H9 (cell line): ENCODE measurements around the gene SLC25A43. TPM values are rescaled to one million over a fixed set of nuclear protein-coding genes. Genes with fewer than 3 reads are reported as not detected.

Source experiments
- DNase-seq: peaks from one replicate; pipeline ENCODE4 v3.0.0-alpha.2; 2017
- H2AFZ ChIP-seq: one replicate; pipeline ENCODE4 v1.6.1; 2013; ENCODE audit warnings: mild to moderate bottlenecking, low read length, control low read depth, moderate library complexity
- H2AK5ac ChIP-seq: 2 replicates; pipeline ENCODE4 v1.6.1; 2013; ENCODE audit warnings: low read length, control low read depth, mixed read lengths; ENCODE audit not compliant: insufficient read length
- H2BK120ac ChIP-seq: one replicate; pipeline ENCODE4 v1.6.1; 2013; ENCODE audit warnings: low read depth, mild to moderate bottlenecking, low read length, control low read depth, inconsistent platforms; ENCODE audit not compliant: poor library complexity, severe bottlenecking
- H2BK12ac ChIP-seq: 2 replicates; pipeline ENCODE4 v1.6.1; 2013; ENCODE audit warnings: low read length, control low read depth, mixed read lengths, low read depth; ENCODE audit not compliant: insufficient read length
- H2BK15ac ChIP-seq: 2 replicates; pipeline ENCODE4 v1.6.1; 2013; ENCODE audit warnings: low read depth, low read length, control low read depth
- H2BK20ac ChIP-seq: one replicate; pipeline ENCODE4 v1.6.1; 2013; ENCODE audit warnings: low read depth, mild to moderate bottlenecking, low read length, control low read depth, inconsistent platforms; ENCODE audit not compliant: poor library complexity, severe bottlenecking
- H2BK5ac ChIP-seq: 2 replicates; pipeline ENCODE4 v1.6.1; 2013; ENCODE audit warnings: low read length, control low read depth, mixed read lengths; ENCODE audit not compliant: insufficient read length
- H3K14ac ChIP-seq: 2 replicates; pipeline ENCODE4 v1.6.1; 2013; ENCODE audit warnings: low read length, control low read depth; ENCODE audit not compliant: insufficient read depth
- H3K18ac ChIP-seq: 2 replicates; pipeline ENCODE4 v1.6.1; 2013; ENCODE audit warnings: low read depth, mild to moderate bottlenecking, mixed read lengths, low read length, control low read depth; ENCODE audit not compliant: insufficient read length
- H3K23ac ChIP-seq: 2 replicates; pipeline ENCODE4 v1.6.1; 2013; ENCODE audit warnings: low read length, control low read depth, mixed read lengths, low read depth; ENCODE audit not compliant: insufficient read length
- H3K23me2 ChIP-seq: 2 replicates; pipeline ENCODE4 v1.6.1; 2013; ENCODE audit warnings: low read depth, mild to moderate bottlenecking, mixed read lengths, low read length, control low read depth; ENCODE audit not compliant: insufficient read length, poor library complexity, severe bottlenecking
- H3K27ac ChIP-seq: 2 replicates; pipeline ENCODE4 v1.5.1; 2013; ENCODE audit warnings: low read length, control low read depth, mixed read lengths, low read depth; ENCODE audit not compliant: insufficient read length
- H3K27me3 ChIP-seq: 2 replicates; pipeline ENCODE4 v1.6.1; 2013; ENCODE audit warnings: low read length, control low read depth, inconsistent platforms; ENCODE audit not compliant: insufficient read depth
- H3K4ac ChIP-seq: 2 replicates; pipeline ENCODE4 v1.6.1; 2013; ENCODE audit warnings: low read depth, mild to moderate bottlenecking, control low read depth, inconsistent platforms, low read length, moderate library complexity
- H3K4me1 ChIP-seq: 2 replicates; pipeline ENCODE4 v1.6.1; 2013; ENCODE audit warnings: low read length, control low read depth, inconsistent platforms; ENCODE audit not compliant: insufficient read depth
- H3K4me2 ChIP-seq: 2 replicates; pipeline ENCODE4 v1.6.1; 2013; ENCODE audit warnings: low read length, control low read depth, mixed read lengths; ENCODE audit not compliant: insufficient read length, insufficient read depth
- H3K56ac ChIP-seq: 2 replicates; pipeline ENCODE4 v1.6.1; 2013; ENCODE audit warnings: low read depth, mild to moderate bottlenecking, mixed read lengths, low read length, control low read depth; ENCODE audit not compliant: insufficient read length
- H3K79me1 ChIP-seq: 2 replicates; pipeline ENCODE4 v1.6.1; 2013; ENCODE audit warnings: low read depth, mild to moderate bottlenecking, moderate library complexity, low read length, control low read depth, inconsistent platforms; ENCODE audit not compliant: insufficient read depth, poor library complexity, severe bottlenecking
- H3K79me2 ChIP-seq: 2 replicates; pipeline ENCODE4 v1.6.1; 2013; ENCODE audit warnings: low read length, control low read depth, inconsistent platforms; ENCODE audit not compliant: insufficient read depth
- H3K9ac ChIP-seq: 2 replicates; pipeline ENCODE4 v1.6.1; 2013; ENCODE audit warnings: low read length, control low read depth, mixed read lengths; ENCODE audit not compliant: insufficient read length; ENCODE audit errors: extremely low read depth
- H3K9me3 ChIP-seq: one replicate; pipeline ENCODE4 v1.6.1; 2013; ENCODE audit warnings: low read depth, low read length, inconsistent platforms; ENCODE audit not compliant: control insufficient read depth
- H3T11ph ChIP-seq: one replicate; pipeline ENCODE4 v1.6.1; 2013; ENCODE audit warnings: mild to moderate bottlenecking, low read length, control low read depth, inconsistent platforms
- H4K20me1 ChIP-seq: one replicate; pipeline ENCODE4 v1.6.1; 2013; ENCODE audit not compliant: control insufficient read depth, insufficient read length, insufficient read depth
- H4K5ac ChIP-seq: 2 replicates; pipeline ENCODE4 v1.6.1; 2013; ENCODE audit warnings: low read depth, mild to moderate bottlenecking, mixed read lengths, low read length, control low read depth; ENCODE audit not compliant: insufficient read length
- H4K8ac ChIP-seq: replicated peaks from 2 replicates; pipeline ENCODE4 v1.6.1; 2013; ENCODE audit warnings: low read length, control low read depth, mixed read lengths, low read depth; ENCODE audit not compliant: insufficient read length
- H4K91ac ChIP-seq: 2 replicates; pipeline ENCODE4 v1.6.1; 2013; ENCODE audit warnings: low read depth, mild to moderate bottlenecking, moderate library complexity, mixed read lengths, low read length, control low read depth; ENCODE audit not compliant: insufficient read length
- H3K27ac Mint-ChIP-seq, 3 experiments: 2 replicates in 2 of 3; 3 replicates in 1 of 3; pipeline ENCODE4 v1.8.0; 2020 to 2021; ENCODE audit warnings: mixed read lengths in 3 of 3, mild to moderate bottlenecking in 1 of 3, moderate library complexity in 1 of 3
- H3K27me3 Mint-ChIP-seq: 2 replicates; pipeline ENCODE4 v1.8.0; 2021; ENCODE audit warnings: low read depth, mild to moderate bottlenecking, moderate library complexity, mixed read lengths
- H3K36me3 Mint-ChIP-seq, 3 experiments: 2 replicates in 2 of 3; 3 replicates in 1 of 3; pipeline ENCODE4 v1.8.0; 2020 to 2021; ENCODE audit warnings: low read depth in 3 of 3, mixed read lengths in 3 of 3; ENCODE audit not compliant: insufficient read depth in 1 of 3
- H3K4me1 Mint-ChIP-seq, 2 experiments: 2 replicates each; pipeline ENCODE4 v1.8.0; 2020; ENCODE audit warnings: mixed read lengths in 2 of 2
- H3K4me3 Mint-ChIP-seq, 2 experiments: 2 replicates in 1 of 2; 3 replicates in 1 of 2; pipeline ENCODE4 v1.8.0; 2020 to 2021; ENCODE audit warnings: mild to moderate bottlenecking in 2 of 2, mixed read lengths in 2 of 2, moderate library complexity in 1 of 2
- H3K9me3 Mint-ChIP-seq, 2 experiments: 2 replicates in 1 of 2; 3 replicates in 1 of 2; pipeline ENCODE4 v1.8.0; 2020; ENCODE audit warnings: mild to moderate bottlenecking in 2 of 2, mixed read lengths in 2 of 2, moderate library complexity in 1 of 2
- WGBS: extraction: QIAGEN DNeasy Blood & Tissue Kit; methylation state at CpG from one replicate; pipeline ENCODE4 v1.1.7; 2013; ENCODE audit warnings: missing lambda C conversion rate, low lambda C conversion rate, mixed read lengths; ENCODE audit not compliant: insufficient read length; ENCODE audit errors: extremely low coverage; 5-methylcytosine and 5-hydroxymethylcytosine counted together
- total RNA-seq: library from RNA; stranded (reverse); gene quantifications from 2 replicates; pipeline ENCODE4 v1.2.1, GENCODE V29; 2021
- TF ChIP-seq, protein P1 (sequence below): fragments of 200-600 bp; sonication (generic); conservative IDR thresholded peaks from 3 replicates; pipeline ENCODE4 v1.8.0; 2021; ENCODE audit warnings: antibody characterized with exemption, mild to moderate bottlenecking

The SLC25A43 gene
- total RNA-seq, 1 experiment from 2014 or later = 3.7 TPM

DNA sequence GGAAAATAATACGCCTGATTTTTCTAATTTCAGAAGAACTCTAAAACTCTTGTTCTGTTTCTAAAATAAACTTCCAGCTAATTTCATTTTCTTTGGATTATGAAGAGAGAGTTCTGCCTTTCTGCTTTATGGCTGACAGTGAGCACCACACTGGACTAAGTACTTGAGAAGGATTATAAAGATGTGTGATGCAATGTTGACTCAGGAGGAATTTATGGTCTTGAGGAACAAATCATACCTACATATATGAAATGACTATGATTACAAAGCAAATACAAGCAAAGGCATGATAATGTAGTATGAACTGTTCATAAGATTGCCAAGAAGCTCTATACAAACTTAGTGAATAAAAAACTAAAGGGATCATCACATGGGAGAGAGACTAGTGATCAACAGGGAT, 56.1 kb downstream of the SLC25A43 start:
- no peaks in the 10 kb centered on the region for H4K20me1 ChIP-seq
- H3K4me1 ChIP-seq = no peaks in the 10 kb centered on the region
- H3K14ac ChIP-seq = no peak overlapping the region
- no peak overlapping the region for H2AK5ac ChIP-seq
- H3K56ac ChIP-seq = no peak overlapping the region
- H3K27me3 ChIP-seq = no peaks in the 10 kb centered on the region
- no peak for DNase-seq
- no peak overlapping the region for H3T11ph ChIP-seq
- no peak overlapping the region for H2BK120ac ChIP-seq
- H3K9ac ChIP-seq = no peak overlapping the region
- H2BK20ac ChIP-seq = no peak overlapping the region
- peaks cover 33% of the 10 kb centered on the region for H3K9me3 ChIP-seq
- Mint-ChIP-seq H3K27ac (no peak overlapping the region), H3K36me3 (peaks cover 8 to 35% (median 10%) of the 10 kb centered on the region in 3 experiments; a peak in 6 of 7 replicates), H3K4me3 (no peak overlapping the region), H3K9me3 (peaks cover 66 to 73% of the 10 kb centered on the region in 2 experiments), H3K4me1 (0 out of 4 replicates have a peak, but pooled peaks cover 0 to 3% of the 10 kb centered on the region in 2 experiments), H3K27me3 (no peaks in the 10 kb centered on the region)
- H3K23ac ChIP-seq = no peak overlapping the region
- no peak overlapping the region for H2AFZ ChIP-seq
- H3K18ac ChIP-seq = no peak overlapping the region
- no peak overlapping the region for H2BK15ac ChIP-seq
- no CpG with 5 or more reads among the region's 1 CpG for WGBS
- H4K8ac ChIP-seq = no peak overlapping the region
- H3K27ac ChIP-seq = no peak overlapping the region
- no peaks in the 10 kb centered on the region for H3K23me2 ChIP-seq
- H2BK12ac ChIP-seq = no peak overlapping the region
- H3K79me2 ChIP-seq = no peaks in the 10 kb centered on the region
- H3K79me1 ChIP-seq = no peaks in the 10 kb centered on the region
- no peak overlapping the region for H3K4ac ChIP-seq
- TF ChIP-seq, protein P1, sequence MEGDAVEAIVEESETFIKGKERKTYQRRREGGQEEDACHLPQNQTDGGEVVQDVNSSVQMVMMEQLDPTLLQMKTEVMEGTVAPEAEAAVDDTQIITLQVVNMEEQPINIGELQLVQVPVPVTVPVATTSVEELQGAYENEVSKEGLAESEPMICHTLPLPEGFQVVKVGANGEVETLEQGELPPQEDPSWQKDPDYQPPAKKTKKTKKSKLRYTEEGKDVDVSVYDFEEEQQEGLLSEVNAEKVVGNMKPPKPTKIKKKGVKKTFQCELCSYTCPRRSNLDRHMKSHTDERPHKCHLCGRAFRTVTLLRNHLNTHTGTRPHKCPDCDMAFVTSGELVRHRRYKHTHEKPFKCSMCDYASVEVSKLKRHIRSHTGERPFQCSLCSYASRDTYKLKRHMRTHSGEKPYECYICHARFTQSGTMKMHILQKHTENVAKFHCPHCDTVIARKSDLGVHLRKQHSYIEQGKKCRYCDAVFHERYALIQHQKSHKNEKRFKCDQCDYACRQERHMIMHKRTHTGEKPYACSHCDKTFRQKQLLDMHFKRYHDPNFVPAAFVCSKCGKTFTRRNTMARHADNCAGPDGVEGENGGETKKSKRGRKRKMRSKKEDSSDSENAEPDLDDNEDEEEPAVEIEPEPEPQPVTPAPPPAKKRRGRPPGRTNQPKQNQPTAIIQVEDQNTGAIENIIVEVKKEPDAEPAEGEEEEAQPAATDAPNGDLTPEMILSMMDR = no peak
- no peak overlapping the region for H4K91ac ChIP-seq
- no peak overlapping the region for H2BK5ac ChIP-seq
- H4K5ac ChIP-seq = no peak overlapping the region
- no peak overlapping the region for H3K4me2 ChIP-seq
